GM21526 (cell line): ENCODE data around the gene NUDC.
"Not testable (repeated sequence)": the region's sequence is repeated elsewhere in the genome, so short reads cannot be mapped to it uniquely, and the experiment has no call there.

Source experiments
- ATAC-seq: cut with Tn5 transposase; IDR thresholded peaks from one replicate; pipeline ENCODE4 v1.9.1; 2021; ENCODE audit warnings: moderate library complexity; ENCODE audit not compliant: unreplicated experiment, low FRiP score

Gene NUDC

DNA sequence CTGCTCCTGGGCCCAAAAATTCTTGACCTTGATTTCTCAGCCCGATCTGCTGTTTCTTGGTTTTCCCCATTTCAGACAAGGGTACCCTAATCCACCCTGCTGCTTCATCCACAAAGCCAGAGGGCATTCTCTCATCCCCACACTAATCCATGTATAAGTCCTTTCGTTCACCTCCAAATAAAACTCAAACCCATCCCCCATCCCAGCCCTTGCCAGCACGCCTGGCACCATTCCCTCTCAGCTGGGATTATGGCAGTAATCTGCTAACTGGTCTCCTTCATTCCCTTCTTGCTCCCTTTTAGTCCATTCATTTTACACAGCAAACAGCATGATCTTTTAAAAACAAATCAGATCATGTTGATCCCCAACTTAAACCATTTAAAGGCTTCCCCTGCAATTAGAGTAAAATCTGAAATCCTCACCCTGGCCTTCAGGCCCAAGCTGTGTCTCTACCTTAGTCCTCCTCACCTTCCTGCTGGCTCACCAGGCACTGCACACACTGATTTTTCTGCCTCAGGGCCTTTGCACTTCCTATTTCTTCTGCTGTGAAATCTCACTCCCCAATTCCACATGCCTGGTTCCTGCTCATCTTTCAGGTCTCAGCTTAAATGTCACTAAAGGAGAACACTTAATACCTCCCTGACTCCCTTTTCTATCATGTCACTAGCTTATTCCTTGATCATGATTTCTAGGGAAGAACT lies 59.8 kb downstream of the NUDC start:
- ATAC-seq = no peak

DNA sequence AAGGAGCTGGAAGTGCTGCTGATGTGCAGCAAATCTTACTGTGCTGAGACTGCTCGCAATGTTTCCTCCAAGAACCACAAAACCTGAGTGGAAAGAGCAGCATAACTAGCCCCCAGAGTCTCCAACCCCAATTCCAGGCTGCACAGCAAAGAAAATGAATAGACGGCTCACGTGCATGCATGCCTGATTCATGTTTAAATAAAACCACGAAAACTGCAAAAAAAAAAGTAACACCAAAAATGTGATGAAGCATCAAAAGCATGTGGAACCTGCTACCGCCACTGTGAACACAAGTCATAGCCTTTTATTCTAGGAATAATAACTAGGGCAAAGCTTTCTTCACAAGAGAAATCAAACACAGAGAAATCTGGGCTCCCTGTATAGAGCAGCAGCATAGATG lies 62.3 kb downstream of the NUDC start:
- no peak for ATAC-seq

GRCh38 chr1:26984291-26984690 lies 62.7 kb downstream of the NUDC start:
- no peak for ATAC-seq

- no peak for ATAC-seq
These were observed 65.1 kb downstream of the NUDC start for GRCh38 chr1:26986658-26987057.

GRCh38 chr1:26989403-26990109 lies 68.0 kb downstream of the NUDC start:
- not testable (repeated sequence) for ATAC-seq

GRCh38 chr1:26991310-26992116 lies 70.0 kb downstream of the NUDC start:
- no peak for ATAC-seq

- no peak for ATAC-seq
These were observed 71.9 kb downstream of the NUDC start, which contains the start of gene TRNP1 for GRCh38 chr1:26993237-26994019. TSS of gene TRNP1 (plus strand) at chr1:26993692. CDS start at chr1:26993787, 95 bp downstream.

DNA sequence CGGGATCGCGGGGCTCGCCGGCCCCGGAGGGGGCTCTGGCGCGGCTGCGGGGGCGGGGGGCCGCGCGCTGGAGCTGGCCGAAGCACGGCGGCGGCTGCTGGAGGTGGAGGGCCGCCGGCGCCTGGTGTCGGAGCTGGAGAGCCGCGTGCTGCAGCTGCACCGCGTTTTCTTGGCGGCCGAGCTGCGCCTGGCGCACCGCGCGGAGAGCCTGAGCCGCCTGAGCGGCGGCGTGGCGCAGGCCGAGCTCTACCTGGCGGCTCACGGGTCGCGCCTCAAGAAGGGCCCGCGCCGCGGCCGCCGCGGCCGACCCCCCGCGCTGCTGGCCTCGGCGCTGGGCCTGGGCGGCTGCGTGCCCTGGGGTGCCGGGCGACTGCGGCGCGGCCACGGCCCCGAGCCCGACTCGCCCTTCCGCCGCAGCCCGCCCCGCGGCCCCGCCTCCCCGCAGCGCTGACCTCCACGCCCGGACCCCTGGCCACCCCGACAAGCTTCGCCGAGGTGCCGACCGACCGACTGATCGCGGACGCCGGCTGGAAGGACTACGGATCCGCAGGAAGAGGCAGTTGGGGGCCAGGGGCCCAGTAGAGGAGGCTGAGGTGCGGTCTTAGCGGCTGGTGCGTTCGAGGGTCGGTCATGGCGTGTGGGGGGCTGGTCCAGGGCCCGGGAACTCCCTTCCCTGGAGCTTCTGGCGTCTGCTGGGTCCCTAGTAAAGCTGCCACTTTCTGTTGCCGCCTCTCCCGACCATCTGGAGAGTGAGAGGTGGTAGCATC lies 72.7 kb downstream of the NUDC start:
- no peak for ATAC-seq

DNA sequence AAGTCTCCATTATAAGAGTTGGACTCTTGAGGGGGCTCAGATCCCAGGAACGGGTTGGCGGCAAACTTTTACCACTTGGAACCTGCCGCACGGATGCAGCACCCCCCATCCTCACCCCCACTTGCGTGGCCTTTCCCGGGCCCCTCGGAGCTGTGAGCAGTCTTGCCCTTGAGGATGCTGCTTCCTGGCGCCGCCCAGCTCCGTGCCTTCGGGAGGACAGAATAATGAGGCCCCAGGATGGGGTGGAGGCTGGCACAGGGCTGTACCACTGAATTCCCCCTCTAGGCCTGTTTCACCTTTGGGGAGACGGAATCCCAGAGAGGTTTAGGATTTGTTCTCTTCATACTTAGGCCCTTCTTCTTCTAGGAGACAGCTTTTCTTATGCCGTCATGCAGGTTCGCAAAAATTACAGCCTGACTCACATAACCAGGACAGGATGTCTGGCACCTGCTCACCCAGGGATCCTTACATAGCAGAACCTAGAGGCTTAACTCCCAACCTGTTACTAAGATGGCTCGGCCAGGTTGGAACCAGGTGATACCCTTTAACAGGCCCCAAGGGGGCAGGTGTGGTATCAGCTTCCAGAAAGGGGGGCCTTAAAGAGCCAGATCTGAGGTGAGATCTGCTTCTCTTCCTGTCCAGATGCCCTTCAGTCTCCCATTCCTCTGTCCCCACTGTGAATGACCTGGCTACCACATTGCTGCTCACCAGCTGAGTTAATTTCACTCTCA lies 73.4 kb downstream of the NUDC start:
- ATAC-seq = no peak

GRCh38 chr1:26996024-26996423 lies 74.5 kb downstream of the NUDC start:
- no peak for ATAC-seq
